COLO668 (cell line): ENCODE results near the gene RUBCN.
"Not testable (repeated sequence)": the region's sequence is repeated elsewhere in the genome, so short reads cannot be mapped to it uniquely, and the experiment has no call there.

Experiments used
- DNase-seq: peaks from one replicate; lab custom pipeline; 2025; ENCODE audit not compliant: unreplicated experiment; lab: John Stamatoyannopoulos, UW

The RUBCN gene

GRCh38 chr3:197659701-197660100 lies 77.0 kb downstream of the RUBCN start:
- DNase-seq: not testable (repeated sequence)

GRCh38 chr3:197659144-197659543 lies 77.6 kb downstream of the RUBCN start:
- DNase-seq: not testable (repeated sequence)

- DNase-seq: not testable (repeated sequence)
These were observed 78.0 kb downstream of the RUBCN start for GRCh38 chr3:197658706-197659105.

- not testable (repeated sequence) for DNase-seq
These were observed 79.0 kb downstream of the RUBCN start for GRCh38 chr3:197657541-197658292.

GRCh38 chr3:197656960-197657359 lies 79.7 kb downstream of the RUBCN start:
- not testable (repeated sequence) for DNase-seq

- DNase-seq: not testable (repeated sequence)
These were observed 80.6 kb downstream of the RUBCN start for GRCh38 chr3:197656129-197656528.

- DNase-seq: not testable (repeated sequence)
These were observed 81.7 kb downstream of the RUBCN start for GRCh38 chr3:197654998-197655330.

- DNase-seq: not testable (repeated sequence)
These were observed 82.4 kb downstream of the RUBCN start for GRCh38 chr3:197654090-197654997.

- DNase-seq: not testable (repeated sequence)
These were observed 83.8 kb downstream of the RUBCN start for GRCh38 chr3:197652860-197653259.

GRCh38 chr3:197647649-197648048 lies 89.1 kb downstream of the RUBCN start:
- not testable (repeated sequence) for DNase-seq

- DNase-seq: not testable (repeated sequence)
These were observed 89.5 kb downstream of the RUBCN start for GRCh38 chr3:197647191-197647590.

- not testable (repeated sequence) for DNase-seq
These were observed 90.4 kb downstream of the RUBCN start for GRCh38 chr3:197646294-197646693.

GRCh38 chr3:197637556-197637955 lies 99.1 kb downstream of the RUBCN start:
- DNase-seq: not testable (repeated sequence)

GRCh38 chr3:197631989-197632388 lies 104.7 kb downstream of the RUBCN start:
- not testable (repeated sequence) for DNase-seq

GRCh38 chr3:197630766-197631165 lies 105.9 kb downstream of the RUBCN start:
- DNase-seq: not testable (repeated sequence)

- DNase-seq: not testable (repeated sequence)
These were observed 107.4 kb downstream of the RUBCN start for GRCh38 chr3:197629286-197629685.

- DNase-seq: not testable (repeated sequence)
These were observed 108.8 kb downstream of the RUBCN start for GRCh38 chr3:197627772-197628523.

- DNase-seq: not testable (repeated sequence)
These were observed 109.4 kb downstream of the RUBCN start for GRCh38 chr3:197627158-197627771.

GRCh38 chr3:197626404-197627157 lies 110.1 kb downstream of the RUBCN start:
- DNase-seq: not testable (repeated sequence)

GRCh38 chr3:197621478-197621877 lies 115.2 kb downstream of the RUBCN start:
- DNase-seq: not testable (repeated sequence)
